ENCODE measurements around the gene TESK2. TPM values are rescaled to one million over a fixed set of nuclear protein-coding genes. Genes with fewer than 3 reads are reported as not detected.

The TESK2 gene
- total RNA-seq, 1 donor from 2014 or later: 6.0 TPM

DNA sequence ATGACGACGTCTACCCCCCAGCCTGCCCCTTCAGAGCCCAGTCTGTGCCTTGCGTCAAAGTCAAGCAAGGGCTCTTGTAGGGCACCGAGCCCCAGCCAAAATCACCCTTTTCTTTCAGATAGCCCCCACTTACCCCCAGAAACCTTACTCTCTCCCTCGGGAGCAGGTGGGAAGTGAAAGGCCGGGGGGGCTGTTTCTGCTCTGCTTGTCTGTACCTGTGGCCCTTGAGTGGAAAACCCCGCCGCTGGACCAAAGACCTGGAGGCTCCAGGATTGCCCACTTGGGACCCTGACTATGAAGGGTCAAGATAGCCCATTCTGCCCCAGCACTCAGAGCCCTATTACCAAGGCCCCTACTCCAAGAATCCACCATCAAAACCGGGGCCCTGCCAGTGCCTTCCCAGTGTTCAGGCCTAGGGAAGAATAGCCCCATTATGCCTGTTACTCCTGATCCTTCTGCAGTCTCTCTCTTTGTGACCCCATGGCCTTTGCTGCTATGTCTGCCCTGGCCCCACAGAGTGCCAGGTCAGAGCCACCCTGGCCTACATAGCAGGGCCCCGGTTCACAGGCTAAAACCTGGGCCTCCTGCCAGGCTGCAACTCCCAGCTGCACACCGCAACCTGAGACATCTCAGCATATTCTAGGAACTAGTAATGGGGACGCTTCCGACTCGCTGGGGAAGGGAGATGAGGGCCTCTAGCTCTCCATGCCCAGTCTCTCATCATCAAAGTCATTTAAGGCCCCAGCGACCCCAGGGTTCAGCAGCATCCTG is 186.5 kb downstream of the TESK2 start:
- no peak for DNase-seq (ENCODE audit: low spot score)

- peak; percentile 99 for DNase-seq (ENCODE audit: low spot score)
Observed at GRCh38 chr1:45303520-45304310, 187.2 kb downstream of the TESK2 start.

GRCh38 chr1:45302505-45303150 is 188.3 kb downstream of the TESK2 start:
- no peak for DNase-seq (ENCODE audit: low spot score)

GRCh38 chr1:45300669-45300997 is 190.3 kb downstream of the TESK2 start:
- no peak for DNase-seq (ENCODE audit: low spot score)

DNA sequence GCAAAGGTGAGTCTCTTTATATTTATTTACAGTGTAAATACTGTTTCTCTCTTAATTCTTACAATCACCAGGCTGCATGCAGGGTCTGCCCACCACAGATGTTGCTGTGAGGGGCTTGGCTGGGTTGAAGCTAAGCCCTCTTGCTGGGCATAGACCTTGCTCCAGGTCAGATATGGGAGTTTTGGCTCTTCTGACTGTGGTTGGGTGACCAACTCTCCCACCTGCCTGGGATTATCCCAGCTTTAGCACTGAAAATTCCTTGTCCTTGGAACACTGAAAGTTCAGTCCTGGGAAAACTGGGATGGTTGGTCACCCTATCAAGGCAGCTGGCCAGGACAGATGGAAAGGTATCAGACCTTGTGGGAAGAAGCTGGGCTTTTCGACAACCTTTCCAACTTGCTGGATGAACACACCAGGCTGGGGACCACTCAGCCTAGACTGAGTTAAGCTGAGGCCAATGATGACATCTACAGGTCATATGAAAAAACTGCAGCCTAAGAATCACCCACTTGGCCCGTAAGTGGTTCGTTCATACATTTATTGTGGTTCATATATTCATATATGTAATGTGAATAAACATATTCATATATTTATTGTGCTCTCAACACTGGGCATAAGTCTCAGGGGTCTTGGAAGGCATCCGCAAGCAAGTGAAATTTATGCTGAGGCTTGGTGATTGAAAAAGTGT is 190.8 kb downstream of the TESK2 start:
- DNase-seq (ENCODE audit: low spot score): peak; percentile 79

DNA sequence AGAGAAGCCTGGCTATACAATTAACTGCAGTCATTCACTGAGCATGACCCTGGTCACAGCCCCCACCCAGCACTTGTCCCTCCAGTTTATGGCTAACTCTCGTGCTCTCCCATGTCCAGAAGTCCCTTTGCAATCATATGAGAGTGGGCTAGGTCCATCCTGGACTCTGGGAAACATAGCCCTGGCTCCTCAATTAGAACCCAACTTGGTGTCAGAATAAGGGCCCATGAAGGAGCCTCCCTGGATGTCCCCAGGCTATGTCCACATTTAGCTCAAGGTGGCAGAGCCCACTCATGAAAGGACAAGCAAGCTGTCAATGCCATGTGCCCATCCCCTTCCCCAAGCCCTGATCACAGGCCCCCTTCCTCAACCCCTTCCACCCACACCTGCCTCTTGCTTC is 191.7 kb downstream of the TESK2 start:
- DNase-seq (ENCODE audit: low spot score): no peak

GRCh38 chr1:45297666-45298356 is 193.2 kb downstream of the TESK2 start:
- DNase-seq (ENCODE audit: low spot score): no peak

Other genes with a start within 250 kb of the TESK2 start
- not detected for gene HPDL, start 164.3 kb downstream of the TESK2 start, total RNA-seq (ENCODE audit: insufficient read depth, low replicate concordance)
- gene TOE1, start 151.0 kb downstream of the TESK2 start, total RNA-seq (ENCODE audit: insufficient read depth, low replicate concordance): 4.1 TPM
- 7.2 TPM for gene MUTYH, start 150.7 kb downstream of the TESK2 start, total RNA-seq (ENCODE audit: insufficient read depth, low replicate concordance)
- 0.72 TPM for gene CCDC163, start 8.9 kb upstream of the TESK2 start, total RNA-seq (ENCODE audit: insufficient read depth, low replicate concordance)
- gene MMACHC, start 9.1 kb upstream of the TESK2 start, total RNA-seq (ENCODE audit: insufficient read depth, low replicate concordance): 1.2 TPM
- 181 TPM for gene PRDX1, start 30.7 kb upstream of the TESK2 start, total RNA-seq (ENCODE audit: insufficient read depth, low replicate concordance)
- 84.0 TPM for gene AKR1A1, start 59.7 kb upstream of the TESK2 start, total RNA-seq (ENCODE audit: insufficient read depth, low replicate concordance)
- 27.4 TPM for gene NASP, start 92.9 kb upstream of the TESK2 start, total RNA-seq (ENCODE audit: insufficient read depth, low replicate concordance)
- gene CCDC17, start 132.9 kb upstream of the TESK2 start, total RNA-seq (ENCODE audit: insufficient read depth, low replicate concordance): 1.9 TPM
- 69.8 TPM for gene GPBP1L1, start 195.4 kb upstream of the TESK2 start, total RNA-seq (ENCODE audit: insufficient read depth, low replicate concordance)
- 7.5 TPM for gene TMEM69, start 197.0 kb upstream of the TESK2 start, total RNA-seq (ENCODE audit: insufficient read depth, low replicate concordance)